ENCODE results near the gene DMD.
A peak's percentile ranks its signal among the peaks of the same experiment; 100 is the strongest.

Gene DMD

GRCh38 chrX:33045245-33045644 lies 166.1 kb downstream of the DMD start:
- DNase-seq: no peak

GRCh38 chrX:33041141-33041540 lies 170.2 kb downstream of the DMD start:
- DNase-seq: no peak

DNA sequence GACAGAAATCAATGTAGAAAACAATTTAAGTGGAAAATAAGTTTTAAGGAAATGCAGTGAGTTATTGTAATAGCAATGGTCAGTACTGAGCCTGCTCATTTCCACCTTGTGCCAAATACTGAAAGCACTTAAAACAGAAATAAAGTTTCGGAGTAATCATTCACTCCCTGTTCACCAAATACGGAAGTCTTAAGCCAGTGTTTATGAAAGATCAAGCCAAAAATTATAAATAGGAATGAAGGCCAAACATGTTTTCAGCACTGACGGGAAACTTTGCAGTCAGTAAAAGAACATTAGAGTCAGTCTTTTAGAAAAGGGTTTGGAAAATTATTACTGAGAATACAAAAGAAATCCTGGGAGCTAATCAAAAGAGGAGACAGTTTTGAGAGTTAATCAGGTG lies 178.6 kb downstream of the DMD start:
- no peak for DNase-seq

DNA sequence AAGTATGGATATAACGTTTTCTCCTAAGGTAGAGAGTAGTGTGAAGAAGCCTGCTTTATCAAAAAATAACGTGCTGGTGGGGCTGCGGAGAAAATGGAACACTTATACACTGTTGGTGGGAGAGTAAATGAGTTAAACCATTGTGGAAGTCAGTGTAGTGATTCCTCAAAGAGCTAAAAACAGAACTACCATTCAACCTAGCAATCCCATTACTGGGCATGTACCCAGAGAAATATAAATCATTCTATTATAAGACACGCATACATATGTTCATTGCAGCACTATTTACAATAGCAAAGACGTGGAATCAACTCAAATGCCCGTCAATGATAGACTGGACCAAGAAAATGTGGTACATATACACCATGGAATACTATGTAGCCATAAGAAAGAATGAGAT lies 196.4 kb downstream of the DMD start:
- no peak for DNase-seq

- no peak for DNase-seq
Observed at GRCh38 chrX:33014086-33014485, 197.3 kb downstream of the DMD start.

DNA sequence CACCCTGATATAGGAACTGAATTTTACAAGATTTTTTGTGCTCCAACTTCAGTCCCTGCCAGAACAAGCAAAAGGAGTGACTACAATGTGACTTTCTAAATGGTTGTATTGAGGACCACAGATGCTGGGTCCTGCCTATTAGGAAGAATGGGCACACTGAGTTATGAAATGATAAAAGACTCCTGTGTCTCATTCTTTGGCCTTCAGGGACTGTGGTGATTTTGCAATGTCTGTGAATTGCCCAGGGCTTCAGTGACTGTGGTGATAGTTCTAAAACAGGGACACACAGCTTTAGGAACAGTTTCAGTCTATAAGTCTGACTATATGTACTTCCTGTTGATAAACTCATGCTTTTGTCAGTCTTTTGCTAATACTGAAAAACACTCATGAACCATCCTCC lies 210.2 kb downstream of the DMD start:
- no peak for DNase-seq

- no peak for DNase-seq
Observed at GRCh38 chrX:32998776-32999175, 212.6 kb downstream of the DMD start.

DNA sequence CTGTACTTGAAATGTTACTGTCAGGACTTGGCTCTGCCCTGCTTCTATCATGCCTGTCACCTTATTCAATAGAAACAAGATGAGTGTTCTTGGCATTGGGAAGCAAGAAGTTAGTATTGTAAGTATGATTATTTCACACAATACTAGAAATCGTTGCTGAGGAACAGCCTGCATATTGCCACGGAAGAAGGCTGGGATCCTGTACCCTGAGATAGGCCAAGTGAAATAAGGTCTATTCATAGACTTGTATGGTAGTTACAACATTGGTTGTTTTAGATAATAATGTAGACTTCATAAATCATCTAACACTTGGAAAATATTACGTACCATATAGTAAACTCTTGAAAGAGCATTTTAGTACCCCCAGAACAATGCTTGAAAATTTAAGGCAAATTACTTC lies 215.9 kb downstream of the DMD start:
- no peak for DNase-seq

GRCh38 chrX:32987142-32987541 lies 224.2 kb downstream of the DMD start:
- peak in 1 of 56 donors; percentile 0 for DNase-seq

DNA sequence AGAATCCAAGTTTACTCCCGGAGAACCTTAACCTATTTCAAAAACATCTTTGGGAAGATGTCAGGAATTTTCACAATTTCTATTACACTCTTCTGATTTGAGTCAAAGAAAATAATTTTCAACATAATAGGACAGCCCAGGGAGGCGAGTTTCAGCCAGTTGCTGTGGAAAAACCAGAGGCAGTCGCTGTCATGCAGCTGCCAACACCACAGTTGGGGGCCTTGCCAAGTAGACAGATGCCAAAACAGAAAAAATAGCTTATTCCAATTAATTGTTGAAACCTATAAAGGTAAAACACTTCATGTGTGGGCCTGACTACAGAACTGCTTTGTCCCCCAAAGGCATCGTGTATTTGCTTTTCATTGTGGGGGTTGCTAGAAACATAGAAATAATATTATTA lies 225.8 kb downstream of the DMD start:
- DNase-seq: peak in 7 of 56 donors; percentile 3 to 27 (median 9)

- no peak for DNase-seq
Observed at GRCh38 chrX:32966821-32967355, 244.5 kb downstream of the DMD start.

DNA sequence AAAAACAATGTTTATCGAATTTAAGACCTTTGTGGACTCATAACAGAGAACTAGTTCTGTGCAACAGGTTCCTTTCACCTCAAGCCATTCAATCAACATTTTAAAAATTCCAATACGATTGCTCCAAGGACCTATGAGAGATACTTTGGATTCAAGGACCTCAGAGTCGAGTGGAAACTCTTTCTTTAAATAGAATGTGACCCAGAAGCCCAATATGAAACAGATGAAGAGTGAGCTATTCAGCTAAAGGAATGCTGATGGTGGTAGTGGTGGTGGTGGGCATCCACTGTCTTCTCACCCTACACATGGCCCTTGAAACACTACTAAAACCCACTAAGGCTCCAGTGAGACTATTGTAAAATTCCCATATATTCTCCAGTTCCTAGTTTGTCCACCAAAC lies 257.2 kb downstream of the DMD start:
- DNase-seq: no peak

DNA sequence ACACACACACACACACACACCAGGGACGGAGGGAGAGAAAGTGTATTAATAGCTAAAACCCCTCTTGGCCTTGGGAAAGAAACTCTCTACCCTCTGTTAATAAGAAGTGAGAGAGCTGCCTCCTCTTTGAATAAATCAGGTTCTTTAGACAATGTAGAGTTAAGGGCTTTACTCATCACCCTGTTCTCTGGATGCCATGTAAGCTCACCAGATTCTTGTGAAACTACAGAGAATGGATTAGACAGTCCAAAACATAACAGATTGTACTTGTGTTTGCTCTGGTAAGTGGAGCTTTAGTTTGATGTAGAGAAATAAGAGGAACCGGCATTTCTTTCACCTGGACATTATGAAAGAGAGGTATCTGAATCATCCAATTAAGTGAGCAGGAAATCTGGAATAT lies 263.2 kb downstream of the DMD start:
- no peak for DNase-seq

DNA sequence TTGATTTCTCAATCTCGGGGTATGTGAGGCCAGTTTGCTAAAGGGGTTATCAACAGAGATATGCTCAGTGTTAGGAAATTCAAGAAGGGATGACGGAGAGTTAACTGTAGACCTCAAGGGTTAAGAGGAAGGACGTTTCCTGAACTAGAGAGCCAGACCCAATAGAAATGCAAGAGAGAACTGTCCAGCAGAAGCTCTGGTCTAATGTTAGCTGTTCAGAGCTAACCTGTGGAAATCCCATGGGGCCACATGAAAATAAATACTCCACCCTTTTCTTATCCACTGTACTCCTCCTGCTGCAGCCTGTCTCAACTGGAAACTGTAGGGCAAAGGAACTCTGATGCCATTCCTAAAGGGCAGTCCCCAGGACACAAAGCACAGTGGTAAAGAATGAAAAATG lies 274.3 kb downstream of the DMD start:
- no peak for DNase-seq

GRCh38 chrX:32933548-32933947 lies 277.8 kb downstream of the DMD start:
- no peak for DNase-seq

DNA sequence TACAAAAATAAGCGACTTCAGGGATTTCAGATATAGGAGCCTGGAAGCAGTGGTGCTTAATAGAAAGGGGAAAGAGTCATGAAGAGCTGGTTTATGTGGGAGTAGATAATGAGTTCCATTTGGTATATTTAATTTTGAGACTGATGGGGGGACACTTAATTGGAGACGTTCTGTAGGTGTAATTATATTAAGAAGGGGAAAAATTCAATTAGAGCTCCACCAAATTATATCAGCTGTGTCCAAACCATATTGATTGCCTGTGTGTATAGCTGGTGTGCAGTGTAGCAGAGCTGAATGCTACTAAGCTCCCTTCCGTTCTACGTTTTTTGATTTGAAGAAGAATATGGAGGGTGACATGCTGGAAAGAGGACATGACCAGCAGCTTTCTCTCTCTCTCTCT lies 282.3 kb downstream of the DMD start:
- no peak for DNase-seq

- DNase-seq: no peak
Observed at GRCh38 chrX:32896088-32896487, 315.3 kb downstream of the DMD start.

GRCh38 chrX:32894679-32895078 lies 316.7 kb downstream of the DMD start:
- DNase-seq: no peak

DNA sequence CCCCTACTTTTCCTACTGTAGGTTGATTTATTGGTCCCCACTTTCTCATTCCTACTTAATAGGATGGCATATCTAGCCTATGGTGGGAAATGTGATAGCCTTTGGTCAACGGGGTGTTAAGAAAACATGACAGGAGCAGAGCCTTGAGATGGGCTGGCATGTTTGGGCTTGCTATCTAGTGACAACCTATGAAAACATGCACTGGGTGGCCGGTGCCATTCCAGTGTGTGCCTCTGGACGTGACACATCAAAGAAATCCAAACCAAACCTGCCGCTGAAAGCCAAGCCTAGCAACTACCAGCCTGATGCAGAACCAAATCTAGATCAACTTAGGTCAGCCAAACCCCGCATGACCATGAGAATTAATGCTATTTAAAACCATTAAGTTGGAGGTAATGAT lies 317.6 kb downstream of the DMD start:
- no peak for DNase-seq

GRCh38 chrX:32877592-32877991 lies 333.8 kb downstream of the DMD start:
- no peak for DNase-seq

DNA sequence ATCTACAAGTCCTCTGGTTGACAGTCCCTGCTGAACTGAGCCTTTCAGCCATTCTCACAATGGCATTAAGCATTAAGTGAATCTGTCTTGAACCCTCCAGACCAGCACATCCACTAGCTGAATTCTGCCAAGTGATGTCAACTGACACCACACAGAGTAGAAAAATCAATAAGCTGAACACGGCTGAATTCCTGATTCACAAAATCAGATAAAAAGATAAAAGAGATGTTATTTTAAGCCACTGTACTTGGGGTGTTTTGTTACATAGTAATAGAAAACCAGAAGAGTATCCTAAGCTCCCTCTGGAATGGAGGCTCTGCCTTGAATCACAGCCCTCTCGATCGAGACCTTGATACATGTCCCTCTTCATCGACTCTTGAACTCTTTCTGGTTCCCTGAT lies 336.5 kb downstream of the DMD start:
- no peak for DNase-seq

DNA sequence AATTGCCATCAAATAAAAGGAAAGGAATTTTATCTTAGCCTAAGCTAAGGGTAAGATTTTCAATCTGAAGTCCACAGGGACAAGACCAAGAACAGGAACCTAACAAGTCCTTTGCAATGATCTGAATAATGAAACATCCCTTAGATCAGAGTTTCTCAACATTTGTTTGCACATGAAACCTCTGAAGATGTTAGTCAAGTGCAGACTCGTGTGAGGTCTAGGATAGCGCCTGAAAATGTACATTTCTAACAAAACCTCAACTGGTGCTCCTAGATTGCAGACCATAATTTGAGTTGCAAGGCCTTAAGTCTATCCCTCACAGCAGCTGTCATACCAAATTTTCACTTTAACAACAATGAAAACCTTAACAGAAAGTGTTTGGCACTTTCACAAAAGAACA lies 337.6 kb downstream of the DMD start:
- DNase-seq: no peak

DNA sequence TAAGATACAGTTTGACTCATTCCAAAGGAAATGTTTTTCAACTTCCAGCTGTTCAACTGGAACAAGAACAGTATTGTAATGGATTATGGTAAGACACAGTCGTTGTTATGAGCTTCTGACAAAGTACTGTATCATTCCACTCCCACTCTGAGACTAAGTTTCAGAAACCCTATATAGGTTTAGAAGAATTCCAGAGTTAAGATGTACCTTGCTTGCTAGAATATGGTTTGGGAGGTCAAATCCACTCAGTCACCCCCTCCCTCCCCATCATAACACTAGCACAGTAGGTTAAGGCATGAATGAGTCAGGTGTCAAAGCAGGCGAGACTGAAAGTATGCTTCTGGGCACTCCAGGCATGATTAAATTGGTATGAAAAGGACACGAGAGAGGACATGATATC lies 339.7 kb downstream of the DMD start:
- no peak for DNase-seq

- DNase-seq: no peak
Observed at GRCh38 chrX:32868524-32868895, 342.8 kb downstream of the DMD start.

Measured in amygdala (tissue), 56 donors.